Adipocyte (in vitro differentiated cells): ENCODE data around the gene PDGFRB.

Experiments
- DNase-seq: peaks from one replicate; pipeline ENCODE4 v3.0.0-alpha.2; 2015; ENCODE audit warnings: low read depth
- H3K27me3 ChIP-seq: replicated peaks from 2 replicates; pipeline ENCODE4 v1.7.0; 2013; ENCODE audit warnings: mild to moderate bottlenecking, low read length, moderate library complexity; ENCODE audit not compliant: control insufficient read depth, insufficient read depth
- H3K36me3 ChIP-seq: 2 replicates; pipeline ENCODE4 v1.7.0; 2013; ENCODE audit warnings: low read length, mild to moderate bottlenecking, moderate library complexity; ENCODE audit not compliant: control insufficient read depth, insufficient read depth, severe bottlenecking
- H3K4me1 ChIP-seq: 2 replicates; pipeline ENCODE4 v1.7.0; 2013; ENCODE audit warnings: mild to moderate bottlenecking, low read length, moderate library complexity; ENCODE audit not compliant: control insufficient read depth, insufficient read depth
- H3K4me3 ChIP-seq: 2 replicates; pipeline ENCODE4 v1.7.0; 2013; ENCODE audit warnings: mild to moderate bottlenecking, low read length, moderate library complexity
- H3K9ac ChIP-seq: 2 replicates; pipeline ENCODE4 v1.7.0; 2013; ENCODE audit warnings: mild to moderate bottlenecking, low read length, moderate library complexity
- H3K9me3 ChIP-seq: 2 replicates; pipeline ENCODE4 v1.7.0; 2013; ENCODE audit warnings: mild to moderate bottlenecking, low read length, moderate library complexity; ENCODE audit not compliant: control insufficient read depth

Gene PDGFRB

GRCh38 chr5:150189728-150190502 is 34.3 kb upstream of the PDGFRB start, which contains the start of gene SLC6A7:
SLC6A7 (plus strand) TSS chr5:150190062; CDS start chr5:150190328, 266 bp downstream.
- Histone ChIP-seq H3K9ac (no peak within 1 kb of the TSS), H3K36me3 (no peaks in the 10 kb centered on the region), H3K4me1 (no peaks in the 10 kb centered on the region), H3K4me3 (peak within 1 kb of the TSS; percentile 26), H3K9me3 (no peaks in the 10 kb centered on the region), H3K27me3 (peaks cover 42% of the 10 kb centered on the region)
- DNase-seq: peak; percentile 31

GRCh38 chr5:150189326-150189725 is 33.7 kb upstream of the PDGFRB start:
- no peaks in the 10 kb centered on the region for H3K36me3 ChIP-seq
- H3K27me3 ChIP-seq: peaks cover 42% of the 10 kb centered on the region
- no peak for DNase-seq
- no peak overlapping the region for H3K9ac ChIP-seq
- no peak overlapping the region for H3K4me3 ChIP-seq
- no peaks in the 10 kb centered on the region for H3K4me1 ChIP-seq
- no peaks in the 10 kb centered on the region for H3K9me3 ChIP-seq

GRCh38 chr5:150188146-150188842 is 32.6 kb upstream of the PDGFRB start:
- peaks cover 42% of the 10 kb centered on the region for H3K27me3 ChIP-seq
- no peaks in the 10 kb centered on the region for H3K36me3 ChIP-seq
- no peak for DNase-seq
- H3K4me3 ChIP-seq: no peak overlapping the region
- H3K4me1 ChIP-seq: no peaks in the 10 kb centered on the region
- no peaks in the 10 kb centered on the region for H3K9me3 ChIP-seq
- no peak overlapping the region for H3K9ac ChIP-seq

- no peak overlapping the region for H3K4me3 ChIP-seq
- H3K4me1 ChIP-seq: no peaks in the 10 kb centered on the region
- no peak overlapping the region for H3K9ac ChIP-seq
- no peaks in the 10 kb centered on the region for H3K9me3 ChIP-seq
- no peak for DNase-seq
- no peaks in the 10 kb centered on the region for H3K36me3 ChIP-seq
- H3K27me3 ChIP-seq: peaks cover 40% of the 10 kb centered on the region
Observed at GRCh38 chr5:150186897-150187296, 31.3 kb upstream of the PDGFRB start.

GRCh38 chr5:150186137-150186536 is 30.5 kb upstream of the PDGFRB start:
- DNase-seq: no peak
- H3K4me1 ChIP-seq: peaks cover 4% of the 10 kb centered on the region
- no peaks in the 10 kb centered on the region for H3K36me3 ChIP-seq
- H3K27me3 ChIP-seq: peaks cover 34% of the 10 kb centered on the region
- no peak overlapping the region for H3K9ac ChIP-seq
- H3K9me3 ChIP-seq: no peaks in the 10 kb centered on the region
- H3K4me3 ChIP-seq: no peak overlapping the region

GRCh38 chr5:150184990-150185912 is 29.6 kb upstream of the PDGFRB start:
- Histone ChIP-seq H3K36me3 (no peaks in the 10 kb centered on the region), H3K9ac (no peak overlapping the region), H3K4me3 (no peak overlapping the region), H3K4me1 (peaks cover 13% of the 10 kb centered on the region), H3K9me3 (no peaks in the 10 kb centered on the region), H3K27me3 (peaks cover 26% of the 10 kb centered on the region)
- no peak for DNase-seq

GRCh38 chr5:150184006-150184405 is 28.4 kb upstream of the PDGFRB start:
- Histone ChIP-seq H3K4me3 (no peak overlapping the region), H3K9ac (no peak overlapping the region), H3K9me3 (no peaks in the 10 kb centered on the region), H3K27me3 (peaks cover 15% of the 10 kb centered on the region), H3K4me1 (peaks cover 25% of the 10 kb centered on the region), H3K36me3 (no peaks in the 10 kb centered on the region)
- DNase-seq: no peak

- Histone ChIP-seq H3K9me3 (no peaks in the 10 kb centered on the region), H3K27me3 (peaks cover 10% of the 10 kb centered on the region), H3K4me3 (no peak overlapping the region), H3K36me3 (no peaks in the 10 kb centered on the region), H3K4me1 (peaks cover 26% of the 10 kb centered on the region), H3K9ac (no peak overlapping the region)
- no peak for DNase-seq
Observed at GRCh38 chr5:150183436-150183835, 27.8 kb upstream of the PDGFRB start.

- DNase-seq: no peak
- Histone ChIP-seq H3K36me3 (no peaks in the 10 kb centered on the region), H3K4me3 (no peak overlapping the region), H3K9ac (no peak overlapping the region), H3K27me3 (peaks cover 3% of the 10 kb centered on the region), H3K4me1 (peaks cover 26% of the 10 kb centered on the region), H3K9me3 (no peaks in the 10 kb centered on the region)
Observed at GRCh38 chr5:150182774-150183173, 27.1 kb upstream of the PDGFRB start.

- Histone ChIP-seq H3K27me3 (no peaks in the 10 kb centered on the region), H3K9me3 (no peaks in the 10 kb centered on the region), H3K4me1 (peaks cover 26% of the 10 kb centered on the region), H3K9ac (no peak overlapping the region), H3K36me3 (no peaks in the 10 kb centered on the region), H3K4me3 (no peak overlapping the region)
- DNase-seq: no peak
Observed at GRCh38 chr5:150181766-150182545, 26.3 kb upstream of the PDGFRB start.
